GM18858 (cell line): ENCODE results near the gene SEC23IP.
"Not testable (repeated sequence)": the region's sequence is repeated elsewhere in the genome, so short reads cannot be mapped to it uniquely, and the experiment has no call there.

Experiments used
- ATAC-seq: cut with Tn5 transposase; IDR thresholded peaks from one replicate; pipeline ENCODE4 v1.9.1; 2021; ENCODE audit not compliant: unreplicated experiment

SEC23IP gene

GRCh38 chr10:119883901-119884611 is 8.5 kb upstream of the SEC23IP start:
- not testable (repeated sequence) for ATAC-seq

- ATAC-seq: not testable (repeated sequence)
Measured at GRCh38 chr10:119886070-119886469, 6.5 kb upstream of the SEC23IP start.

GRCh38 chr10:119888715-119889114 is 3.8 kb upstream of the SEC23IP start:
- ATAC-seq: not testable (repeated sequence)

- not testable (repeated sequence) for ATAC-seq
Measured at GRCh38 chr10:119889201-119889600, 3.3 kb upstream of the SEC23IP start.

GRCh38 chr10:119890307-119890706 is 2.2 kb upstream of the SEC23IP start:
- ATAC-seq: not testable (repeated sequence)

- not testable (repeated sequence) for ATAC-seq
Measured at GRCh38 chr10:119891849-119892187, 712 bp upstream of the SEC23IP start.

- no peak for ATAC-seq
Measured at GRCh38 chr10:119893074-119893473, 544 bp downstream of the SEC23IP start.

- no peak for ATAC-seq
Measured at GRCh38 chr10:119893845-119894427, 1.4 kb downstream of the SEC23IP start.

GRCh38 chr10:119896061-119896655 is 3.6 kb downstream of the SEC23IP start:
- ATAC-seq: no peak

- no peak for ATAC-seq
Measured at GRCh38 chr10:119896937-119897770, 4.6 kb downstream of the SEC23IP start.

GRCh38 chr10:119898577-119898976 is 6.0 kb downstream of the SEC23IP start:
- no peak for ATAC-seq

GRCh38 chr10:119903946-119904666 is 11.6 kb downstream of the SEC23IP start:
- ATAC-seq: no peak

- ATAC-seq: not testable (repeated sequence)
Measured at GRCh38 chr10:119907695-119908094, 15.2 kb downstream of the SEC23IP start.

GRCh38 chr10:119908166-119908565 is 15.6 kb downstream of the SEC23IP start:
- ATAC-seq: no peak

- no peak for ATAC-seq
Measured at GRCh38 chr10:119910689-119911088, 18.2 kb downstream of the SEC23IP start.

- no peak for ATAC-seq
Measured at GRCh38 chr10:119917777-119918176, 25.2 kb downstream of the SEC23IP start.

- no peak for ATAC-seq
Measured at GRCh38 chr10:119919271-119919670, 26.7 kb downstream of the SEC23IP start.

GRCh38 chr10:119919826-119920225 is 27.3 kb downstream of the SEC23IP start:
- peak; percentile 34 for ATAC-seq

GRCh38 chr10:119928411-119928810 is 35.9 kb downstream of the SEC23IP start:
- no peak for ATAC-seq

- ATAC-seq: no peak
Measured at GRCh38 chr10:119931871-119932270, 39.3 kb downstream of the SEC23IP start.

- ATAC-seq: no peak
Measured at GRCh38 chr10:119932631-119933030, 40.1 kb downstream of the SEC23IP start.
